ENCODE results near the gene PEPD.

Gene PEPD

DNA sequence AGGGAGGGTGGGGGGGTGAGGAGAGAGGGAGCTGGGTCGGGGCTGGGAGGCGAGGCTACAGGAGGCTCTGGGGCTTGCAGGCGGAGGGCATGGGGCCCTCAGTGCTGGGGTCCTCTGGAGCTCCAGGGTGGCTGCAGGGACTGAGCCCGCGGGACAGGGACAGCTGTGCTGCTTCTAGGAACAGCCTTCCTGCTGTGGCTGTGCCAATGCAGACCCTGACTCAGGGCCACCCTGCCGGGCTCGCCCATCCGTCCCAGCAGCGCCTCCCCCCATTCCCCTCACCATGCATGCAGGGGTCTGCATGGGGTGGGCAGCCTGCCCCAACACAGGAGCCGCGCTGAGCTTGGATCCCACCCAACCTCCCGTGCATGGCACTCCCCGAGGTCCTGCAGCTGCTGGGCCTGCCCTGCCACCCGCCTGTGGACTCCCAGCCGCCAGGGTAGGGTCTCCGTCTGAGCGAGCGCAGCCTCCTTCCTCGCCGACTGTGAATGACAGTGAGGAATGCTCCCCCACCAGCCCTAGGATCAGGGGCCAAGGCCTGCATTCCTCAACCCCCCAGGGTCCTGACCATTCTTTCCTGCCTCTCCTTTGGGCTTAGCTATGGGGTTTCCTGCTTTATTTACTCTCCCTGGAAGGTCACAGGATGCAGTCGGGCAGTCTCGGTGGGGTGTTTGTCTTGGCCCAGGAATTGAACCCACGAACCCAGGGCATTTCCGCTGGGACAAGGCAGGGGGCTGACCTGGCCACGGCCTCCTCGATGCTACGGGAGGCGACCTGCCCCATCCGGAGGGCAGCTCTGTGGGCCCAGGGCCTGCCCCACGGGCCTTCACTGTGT, 124.7 kb downstream of the PEPD start:
- H3K27me3 ChIP-seq (replicated peaks; ENCODE audit: control insufficient read depth, insufficient read depth, low read length, poor library complexity, severe bottlenecking): no peaks in the 10 kb centered on the region
- H3K4me3 ChIP-seq (ENCODE audit: insufficient read depth, low read depth, low read length, poor library complexity, severe bottlenecking): no peak overlapping the region
- no peaks in the 10 kb centered on the region for H3K9me3 ChIP-seq (ENCODE audit: control insufficient read depth, low read length)
- H3K27ac ChIP-seq (ENCODE audit: insufficient read depth, low read length, poor library complexity, severe bottlenecking): no peak overlapping the region
- no peaks in the 10 kb centered on the region for H3K36me3 ChIP-seq (ENCODE audit: control insufficient read depth, insufficient read depth, low read length)
- DNase-seq: no peak
- H3K4me1 ChIP-seq (ENCODE audit: control insufficient read depth, insufficient read depth, low read length, poor library complexity, severe bottlenecking): no peaks in the 10 kb centered on the region

DNA sequence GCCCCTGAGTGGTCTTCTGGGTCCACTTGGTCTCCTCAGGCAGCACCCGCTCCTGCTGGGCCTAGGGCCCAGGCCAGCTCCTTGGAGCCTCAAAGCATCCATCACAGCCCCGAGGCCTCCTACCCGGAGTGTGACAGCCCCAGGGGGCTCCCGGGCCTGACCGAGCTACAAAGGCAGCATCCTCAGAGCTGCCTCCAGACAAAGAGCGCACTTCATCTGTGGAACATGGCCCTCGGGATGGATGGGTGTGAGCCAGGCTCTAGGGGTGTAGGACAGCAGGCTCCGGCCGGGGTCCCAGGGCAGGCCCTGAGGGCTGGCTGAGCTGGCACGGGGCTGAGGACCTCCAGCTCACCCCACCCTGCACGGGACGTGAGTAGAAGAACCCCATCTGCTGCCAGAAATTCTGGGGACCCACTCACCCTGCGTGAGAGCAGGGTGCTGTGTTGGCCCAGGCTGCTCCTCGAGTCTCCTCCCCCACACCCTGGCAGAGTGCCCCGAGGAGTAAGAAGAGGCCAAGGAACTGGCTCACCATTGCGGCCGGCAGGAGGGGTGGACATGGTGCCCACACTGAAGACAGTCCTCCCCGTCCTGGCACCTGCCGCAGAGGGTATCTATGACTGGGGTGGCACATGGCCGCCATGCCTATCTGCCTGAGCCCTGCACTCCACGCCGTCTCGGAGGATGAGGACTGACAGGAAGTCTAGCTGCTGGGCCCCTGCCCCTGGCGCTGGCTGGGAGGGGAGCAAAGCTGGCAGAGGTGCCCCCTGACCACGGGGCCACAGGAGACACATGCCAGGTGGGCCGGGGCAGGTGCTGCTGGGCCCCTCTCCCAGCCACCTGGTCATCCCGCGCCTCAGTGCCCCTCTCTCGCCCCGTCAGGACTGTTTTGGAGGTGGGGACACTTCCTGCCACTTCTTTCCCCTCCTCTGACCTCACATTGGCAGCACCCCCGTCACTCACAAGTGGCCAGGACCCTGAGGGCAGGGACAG, 125.7 kb downstream of the PEPD start:
- Histone ChIP-seq H3K9me3 (ENCODE audit: control insufficient read depth, low read length) (no peaks in the 10 kb centered on the region), H3K27ac (ENCODE audit: insufficient read depth, low read length, poor library complexity, severe bottlenecking) (no peak overlapping the region), H3K27me3 (replicated peaks; ENCODE audit: control insufficient read depth, insufficient read depth, low read length, poor library complexity, severe bottlenecking) (no peaks in the 10 kb centered on the region), H3K4me3 (ENCODE audit: insufficient read depth, low read depth, low read length, poor library complexity, severe bottlenecking) (no peak overlapping the region), H3K36me3 (ENCODE audit: control insufficient read depth, insufficient read depth, low read length) (no peaks in the 10 kb centered on the region), H3K4me1 (ENCODE audit: control insufficient read depth, insufficient read depth, low read length, poor library complexity, severe bottlenecking) (no peaks in the 10 kb centered on the region)
- DNase-seq: no peak

DNA sequence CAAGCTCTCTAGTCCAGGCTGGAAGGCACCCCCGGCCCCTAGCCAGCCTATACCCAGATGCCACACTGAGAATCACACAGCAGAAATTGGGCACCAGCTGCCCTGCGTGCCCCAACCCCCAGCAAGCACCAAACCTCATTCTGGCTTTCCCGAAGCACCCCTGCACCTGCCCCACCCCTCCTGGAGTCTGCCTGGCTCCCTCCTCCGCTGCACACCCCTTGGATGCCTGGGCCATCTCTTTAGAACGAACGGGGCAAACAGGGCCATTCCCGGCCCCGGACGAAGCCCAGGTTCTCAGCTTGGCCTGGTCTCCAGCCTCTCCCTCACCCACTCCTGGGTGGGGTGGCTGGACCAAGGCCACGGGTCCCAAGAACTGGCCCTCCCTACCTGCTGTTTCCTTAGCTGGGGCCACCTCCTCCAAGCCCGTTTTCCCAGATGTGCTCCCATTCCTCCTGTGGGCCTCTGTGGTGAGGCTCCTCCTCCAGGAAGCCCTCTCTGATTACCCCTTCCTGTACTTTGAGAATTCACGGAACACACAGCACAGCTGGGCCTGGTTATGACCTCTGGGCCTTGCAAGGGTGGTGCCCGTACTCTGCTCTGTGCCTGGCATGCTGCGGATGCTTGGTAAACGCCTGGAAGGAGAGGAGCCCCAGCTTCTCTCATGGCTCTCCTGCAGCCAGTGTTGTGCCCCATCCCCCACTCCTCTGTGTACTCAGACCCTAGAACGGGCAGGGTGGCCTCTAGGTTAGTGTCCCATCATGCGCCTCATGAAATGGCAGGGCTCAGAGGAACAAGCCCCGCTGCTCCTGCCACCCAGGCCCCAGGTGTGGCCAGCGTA, 126.6 kb downstream of the PEPD start:
- Histone ChIP-seq H3K4me3 (ENCODE audit: insufficient read depth, low read depth, low read length, poor library complexity, severe bottlenecking) (no peak overlapping the region), H3K27ac (ENCODE audit: insufficient read depth, low read length, poor library complexity, severe bottlenecking) (no peak overlapping the region), H3K9me3 (ENCODE audit: control insufficient read depth, low read length) (no peaks in the 10 kb centered on the region), H3K4me1 (ENCODE audit: control insufficient read depth, insufficient read depth, low read length, poor library complexity, severe bottlenecking) (no peaks in the 10 kb centered on the region), H3K27me3 (replicated peaks; ENCODE audit: control insufficient read depth, insufficient read depth, low read length, poor library complexity, severe bottlenecking) (no peaks in the 10 kb centered on the region), H3K36me3 (ENCODE audit: control insufficient read depth, insufficient read depth, low read length) (no peaks in the 10 kb centered on the region)
- no peak for DNase-seq

DNA sequence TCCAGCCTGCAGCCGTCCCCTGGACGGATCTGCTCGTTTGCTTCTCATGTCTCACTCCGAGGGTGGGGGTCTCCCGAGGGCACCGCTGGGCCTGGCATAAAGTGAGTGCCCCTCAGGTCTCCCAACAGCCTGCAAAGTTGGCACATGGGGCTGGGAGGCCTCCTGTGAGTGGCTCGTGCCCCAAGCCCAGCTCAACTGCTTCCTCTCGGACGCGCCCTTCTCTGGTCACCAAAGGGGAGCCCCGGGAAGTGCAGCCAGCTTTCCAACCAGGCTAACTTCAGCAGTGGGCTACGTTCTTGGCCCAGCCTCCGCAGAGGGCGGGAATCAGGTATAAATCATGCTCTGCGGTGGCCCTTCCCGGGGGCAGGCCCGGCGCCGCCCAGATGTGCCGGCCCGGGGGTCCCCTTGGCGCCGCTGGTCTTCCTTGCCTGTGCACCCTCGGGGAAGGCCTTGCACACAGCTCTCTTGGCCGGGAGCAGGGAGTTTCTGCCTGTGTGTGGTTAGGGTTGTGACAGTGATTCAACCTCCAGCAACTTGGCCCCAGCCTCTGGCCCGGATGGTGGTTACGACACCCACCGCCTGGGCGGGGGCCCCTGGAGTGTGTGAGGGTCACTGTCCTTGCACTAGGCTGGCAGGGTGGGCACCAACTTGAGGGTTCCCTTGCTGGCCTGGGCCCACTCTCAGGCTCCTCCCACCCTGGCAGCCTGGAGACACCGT, 127.4 kb downstream of the PEPD start:
- Histone ChIP-seq H3K27ac (ENCODE audit: insufficient read depth, low read length, poor library complexity, severe bottlenecking) (no peak overlapping the region), H3K4me3 (ENCODE audit: insufficient read depth, low read depth, low read length, poor library complexity, severe bottlenecking) (no peak overlapping the region), H3K27me3 (replicated peaks; ENCODE audit: control insufficient read depth, insufficient read depth, low read length, poor library complexity, severe bottlenecking) (no peaks in the 10 kb centered on the region), H3K9me3 (ENCODE audit: control insufficient read depth, low read length) (no peaks in the 10 kb centered on the region), H3K4me1 (ENCODE audit: control insufficient read depth, insufficient read depth, low read length, poor library complexity, severe bottlenecking) (no peaks in the 10 kb centered on the region), H3K36me3 (ENCODE audit: control insufficient read depth, insufficient read depth, low read length) (no peaks in the 10 kb centered on the region)
- no peak for DNase-seq

DNA sequence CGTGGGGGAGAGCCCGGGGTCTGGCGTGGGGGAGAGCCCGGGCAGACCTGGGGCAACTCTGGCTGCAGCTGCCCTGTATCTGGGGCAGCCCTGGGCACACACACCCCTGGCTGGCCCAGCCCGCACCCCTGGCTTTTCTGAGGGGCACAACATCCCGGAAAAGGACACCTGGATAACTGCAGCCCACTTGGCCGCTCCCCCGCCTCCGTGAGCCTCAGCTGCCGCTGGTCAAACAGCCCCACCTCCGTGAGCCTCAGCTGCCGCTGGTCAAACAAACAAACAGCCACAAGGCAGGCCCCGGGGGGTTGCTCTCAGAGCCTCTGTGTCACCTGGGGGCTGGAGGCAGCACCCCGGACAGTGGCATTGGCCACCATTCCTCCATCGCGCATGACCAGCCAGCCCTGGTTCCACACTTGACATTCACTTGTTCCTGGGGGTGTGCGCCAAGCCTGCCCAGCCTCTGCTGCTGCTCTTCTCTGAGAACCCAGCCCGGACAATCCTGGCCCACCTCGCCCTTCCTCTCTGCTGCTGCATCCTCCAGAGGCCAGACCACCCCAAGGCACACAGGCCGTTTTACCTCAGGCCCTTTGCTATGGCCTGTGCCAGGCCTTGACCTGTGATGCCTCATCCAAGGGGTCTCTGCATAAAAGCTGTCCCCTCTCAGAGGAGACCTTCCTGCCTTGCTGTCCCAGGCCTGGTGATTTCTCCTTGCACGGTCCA, 128.1 kb downstream of the PEPD start:
- no peaks in the 10 kb centered on the region for H3K36me3 ChIP-seq (ENCODE audit: control insufficient read depth, insufficient read depth, low read length)
- no peaks in the 10 kb centered on the region for H3K9me3 ChIP-seq (ENCODE audit: control insufficient read depth, low read length)
- H3K4me3 ChIP-seq (ENCODE audit: insufficient read depth, low read depth, low read length, poor library complexity, severe bottlenecking): no peak overlapping the region
- H3K27ac ChIP-seq (ENCODE audit: insufficient read depth, low read length, poor library complexity, severe bottlenecking): no peak overlapping the region
- no peaks in the 10 kb centered on the region for H3K27me3 ChIP-seq (replicated peaks; ENCODE audit: control insufficient read depth, insufficient read depth, low read length, poor library complexity, severe bottlenecking)
- DNase-seq: no peak
- no peaks in the 10 kb centered on the region for H3K4me1 ChIP-seq (ENCODE audit: control insufficient read depth, insufficient read depth, low read length, poor library complexity, severe bottlenecking)

DNA sequence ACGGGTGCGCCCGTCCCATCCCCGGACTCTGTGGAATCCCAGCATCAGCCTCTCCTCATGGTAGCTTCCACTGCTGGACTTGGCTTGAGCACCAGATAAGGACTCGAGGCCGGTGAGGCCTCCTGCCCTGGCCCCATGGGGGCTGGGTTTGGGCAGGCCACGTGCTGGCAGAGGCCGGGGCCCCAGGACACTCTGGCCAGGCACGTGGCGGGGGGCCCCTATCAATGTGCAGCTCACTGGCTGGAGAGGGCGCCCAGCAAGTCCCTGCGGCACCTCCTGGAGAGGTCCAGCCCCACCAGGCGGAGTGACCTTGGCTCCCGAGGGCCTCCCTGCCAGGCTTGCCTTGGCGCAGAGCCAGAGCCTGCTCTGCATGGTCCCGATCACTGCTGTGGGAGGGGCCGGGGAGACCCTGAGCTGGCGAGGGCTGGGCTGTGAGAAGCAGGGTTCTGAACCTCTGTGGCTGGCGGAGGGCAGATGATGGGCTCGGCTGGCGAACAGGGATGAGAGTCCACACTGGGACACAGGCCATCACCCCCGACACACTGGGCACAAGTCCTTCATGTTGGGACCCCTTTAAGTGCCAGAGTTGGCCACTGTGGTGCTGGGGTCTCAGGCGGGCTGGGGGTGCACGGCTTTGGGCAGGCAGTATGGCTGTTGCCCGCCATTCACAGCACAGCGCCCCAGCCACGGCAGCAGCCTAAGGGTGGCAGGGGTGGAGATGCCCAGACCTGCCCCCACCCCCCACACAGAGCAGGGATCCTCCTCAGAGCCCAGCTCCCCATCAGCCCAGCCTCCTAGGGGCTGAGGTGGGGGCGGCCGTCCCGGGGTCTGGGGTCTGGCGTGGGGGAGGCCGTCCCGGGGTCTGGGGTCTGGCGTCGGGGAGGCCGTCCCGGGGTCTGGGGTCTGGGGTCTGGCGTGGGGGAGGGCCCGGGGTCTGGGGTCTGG, 129.0 kb downstream of the PEPD start:
- no peaks in the 10 kb centered on the region for H3K9me3 ChIP-seq (ENCODE audit: control insufficient read depth, low read length)

DNA sequence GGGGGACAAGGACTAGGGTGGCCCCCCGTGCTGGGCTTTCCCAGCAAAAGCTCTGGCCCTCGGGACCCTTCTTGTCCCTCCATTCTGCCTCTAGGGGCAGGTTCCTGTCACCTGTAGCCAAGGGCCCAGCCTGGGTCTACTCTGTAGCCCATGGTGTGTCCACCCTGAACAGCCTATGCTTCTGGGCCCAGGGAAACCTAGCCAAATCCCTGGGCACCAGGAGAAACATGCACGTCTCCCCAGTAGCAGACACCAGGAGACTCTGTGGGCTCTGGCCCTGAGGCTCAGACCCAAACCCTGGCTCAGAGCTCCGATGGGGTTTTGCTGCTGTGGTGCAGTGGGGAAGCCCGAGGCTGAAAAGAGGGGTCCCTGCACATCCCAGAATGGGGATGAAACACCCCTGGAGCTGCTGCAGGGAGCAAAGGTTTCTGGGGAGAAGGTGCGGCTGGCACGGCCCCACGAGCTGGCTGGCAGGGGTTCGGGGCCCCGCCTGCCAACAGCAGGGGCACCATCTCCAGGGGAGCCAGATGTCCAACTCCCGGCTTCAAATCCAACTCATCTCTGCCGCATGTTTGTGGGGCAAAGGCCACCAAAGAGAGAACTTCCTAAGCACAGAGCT, 129.9 kb downstream of the PEPD start:
- Histone ChIP-seq H3K36me3 (ENCODE audit: control insufficient read depth, insufficient read depth, low read length) (peaks cover 9% of the 10 kb centered on the region), H3K4me1 (ENCODE audit: control insufficient read depth, insufficient read depth, low read length, poor library complexity, severe bottlenecking) (no peaks in the 10 kb centered on the region), H3K27ac (ENCODE audit: insufficient read depth, low read length, poor library complexity, severe bottlenecking) (no peak overlapping the region), H3K4me3 (ENCODE audit: insufficient read depth, low read depth, low read length, poor library complexity, severe bottlenecking) (no peak overlapping the region), H3K27me3 (replicated peaks; ENCODE audit: control insufficient read depth, insufficient read depth, low read length, poor library complexity, severe bottlenecking) (no peaks in the 10 kb centered on the region), H3K9me3 (ENCODE audit: control insufficient read depth, low read length) (no peaks in the 10 kb centered on the region)
- no peak for DNase-seq

More for the DNA sequence above, 129.0 kb downstream of the PEPD start:
- DNase-seq: no peak
- H3K4me3 ChIP-seq (ENCODE audit: insufficient read depth, low read depth, low read length, poor library complexity, severe bottlenecking): no peak overlapping the region
- H3K4me1 ChIP-seq (ENCODE audit: control insufficient read depth, insufficient read depth, low read length, poor library complexity, severe bottlenecking): no peaks in the 10 kb centered on the region
- no peaks in the 10 kb centered on the region for H3K27me3 ChIP-seq (replicated peaks; ENCODE audit: control insufficient read depth, insufficient read depth, low read length, poor library complexity, severe bottlenecking)
- H3K36me3 ChIP-seq (ENCODE audit: control insufficient read depth, insufficient read depth, low read length): peaks cover 1% of the 10 kb centered on the region
- H3K27ac ChIP-seq (ENCODE audit: insufficient read depth, low read length, poor library complexity, severe bottlenecking): no peak overlapping the region
